Central memory CD4-positive, alpha-beta T cell (primary cell): Measurements from ENCODE around the gene PKN3.
A peak's percentile ranks its signal among the peaks of the same experiment; 100 is the strongest.
"Not testable (repeated sequence)": the region's sequence is repeated elsewhere in the genome, so short reads cannot be mapped to it uniquely, and the experiment has no call there.

Experiments used
- DNase-seq: peaks from one replicate; pipeline ENCODE4 v3.0.0; 2022
- total RNA-seq, 3 experiments: gene quantifications; one replicate each; lab custom pipeline; 2026; lab: John Stamatoyannopoulos, UW

Gene PKN3
- 3.4 to 10.2 (median 5.6) reads per million in 3 experiments for total RNA-seq

GRCh38 chr9:128702445-128702948, at the start of gene PKN3:
TSS of gene PKN3 (plus strand) at chr9:128702503. CDS start at chr9:128702916, 413 bp downstream.
- DNase-seq: peak; percentile 77

GRCh38 chr9:128653908-128654307, 48.4 kb upstream of the PKN3 start:
- no peak for DNase-seq

GRCh38 chr9:128654481-128654880, 47.8 kb upstream of the PKN3 start:
- no peak for DNase-seq

GRCh38 chr9:128656416-128657343, 45.6 kb upstream of the PKN3 start, which contains the start of gene DYNC2I2:
TSS of gene DYNC2I2 (minus strand) at chr9:128656847. CDS start at chr9:128656726, 121 bp downstream.
- DNase-seq: peak; percentile 94

- DNase-seq: no peak
These were observed 45.0 kb upstream of the PKN3 start for GRCh38 chr9:128657344-128657704.

GRCh38 chr9:128657796-128658195, 44.5 kb upstream of the PKN3 start:
- no peak for DNase-seq

GRCh38 chr9:128666481-128666941, 35.8 kb upstream of the PKN3 start:
- DNase-seq: not testable (repeated sequence)

- no peak for DNase-seq
These were observed 32.5 kb upstream of the PKN3 start for GRCh38 chr9:128669786-128670185.

GRCh38 chr9:128675382-128675781, 26.9 kb upstream of the PKN3 start:
- DNase-seq: no peak

GRCh38 chr9:128677794-128678193, 24.5 kb upstream of the PKN3 start:
- no peak for DNase-seq

- DNase-seq: no peak
These were observed 18.8 kb upstream of the PKN3 start for GRCh38 chr9:128683340-128684064.

- no peak for DNase-seq
These were observed 18.3 kb upstream of the PKN3 start for GRCh38 chr9:128684065-128684324.

GRCh38 chr9:128684325-128685199, 17.7 kb upstream of the PKN3 start:
- DNase-seq: peak; percentile 72

- DNase-seq: peak; percentile 27
These were observed 16.4 kb upstream of the PKN3 start for GRCh38 chr9:128685636-128686489.

- no peak for DNase-seq
These were observed 14.8 kb upstream of the PKN3 start for GRCh38 chr9:128687453-128687852.

GRCh38 chr9:128688501-128689292, 13.6 kb upstream of the PKN3 start, which contains the start of gene SET:
TSS of gene SET (plus strand) at chr9:128689222. CDS start at chr9:128689583, 361 bp downstream.
- DNase-seq: peak; percentile 93

- DNase-seq: no peak
These were observed 13.0 kb upstream of the PKN3 start for GRCh38 chr9:128689293-128689774.

GRCh38 chr9:128689820-128690683, 12.3 kb upstream of the PKN3 start:
- peak; percentile 49 for DNase-seq

- DNase-seq: peak; percentile 38
These were observed 11.6 kb upstream of the PKN3 start for GRCh38 chr9:128690684-128691034.
